T-cell (primary cell): ENCODE results near the gene ADGRG1. TPM values are rescaled to one million over a fixed set of nuclear protein-coding genes. Genes with fewer than 3 reads are reported as not detected.

ENCODE experiments used
- ATAC-seq, 4 experiments: fragments of 200-7000 bp in 3 of 4; fragments of 150-1000 bp in 1 of 4; cut with Tn5 transposase; replicated peaks in 1 of 4; 1 replicate in 3 of 4; 2 replicates in 1 of 4; pipeline ENCODE4 v1.10.0; 2021; ENCODE audit warnings: moderate library complexity in 3 of 4, mild to moderate bottlenecking in 2 of 4, moderate number of reproducible peaks in 1 of 4
- CTCF ChIA-PET, 2 donors: fragments of 300-600 bp; sonication (Branson Sonifier 250); formaldehyde crosslinking; loops; one replicate each; lab custom pipeline; 2022; ENCODE audit warnings: antibody characterized with exemption in 2 of 2; lab: Charles Lee
- POLR2A ChIA-PET, 2 donors: fragments of 300-600 bp; sonication (Branson Sonifier 250); formaldehyde crosslinking; loops; one replicate each; lab custom pipeline; 2022; ENCODE audit warnings: antibody characterized with exemption in 2 of 2; lab: Charles Lee
- DNase-seq, 35 experiments: peaks; one replicate each; pipeline versions ENCODE4 v3.0.0 to v3.0.0-alpha.2; 2013 to 2023
- H3K27ac ChIP-seq: one replicate; pipeline ENCODE4 v1.5.1; 2013; ENCODE audit warnings: low read length
- H3K27me3 ChIP-seq, 2 experiments: replicated peaks in 1 of 2; 1 replicate in 1 of 2; 2 replicates in 1 of 2; pipeline versions ENCODE4 v1.6.1 to v1.7.0; 2013; ENCODE audit warnings: low read length in 1 of 2, mixed read lengths in 1 of 2; ENCODE audit not compliant: control insufficient read depth in 2 of 2, insufficient read depth in 2 of 2; ENCODE audit errors: extremely low read depth in 1 of 2
- H3K36me3 ChIP-seq, 2 donors: 1 replicate in 1 of 2; 2 replicates in 1 of 2; pipeline versions ENCODE4 v1.6.1 to v1.7.0; 2013; ENCODE audit warnings: low read length in 1 of 2; ENCODE audit not compliant: control insufficient read depth in 2 of 2, insufficient read depth in 1 of 2; ENCODE audit errors: extremely low read depth in 1 of 2
- H3K4me1 ChIP-seq, 2 experiments: 1 replicate in 1 of 2; 2 replicates in 1 of 2; pipeline versions ENCODE4 v1.6.1 to v1.7.0; 2013; ENCODE audit warnings: low read length in 2 of 2, mixed read lengths in 1 of 2; ENCODE audit not compliant: insufficient read depth in 2 of 2, control insufficient read depth in 1 of 2; ENCODE audit errors: extremely low read depth in 1 of 2
- H3K4me3 ChIP-seq, 2 donors: 1 replicate in 1 of 2; 2 replicates in 1 of 2; pipeline versions ENCODE4 v1.5.1 to v1.7.0; 2013; ENCODE audit warnings: mild to moderate bottlenecking in 2 of 2, low read length in 1 of 2, moderate library complexity in 1 of 2; ENCODE audit not compliant: control insufficient read depth in 1 of 2; ENCODE audit errors: extremely low read depth in 1 of 2
- H3K9me3 ChIP-seq: 2 replicates; pipeline ENCODE4 v1.7.0; 2013
- H3K27ac Mint-ChIP-seq, 2 donors: one replicate each; pipeline ENCODE4 v1.8.0; 2020 to 2021; ENCODE audit warnings: mild to moderate bottlenecking in 2 of 2, mixed read lengths in 2 of 2
- H3K27me3 Mint-ChIP-seq, 2 donors: one replicate each; pipeline ENCODE4 v1.8.0; 2021 to 2022; ENCODE audit warnings: mixed read lengths in 2 of 2
- H3K36me3 Mint-ChIP-seq: one replicate; pipeline ENCODE4 v1.8.0; 2021; ENCODE audit warnings: mixed read lengths
- H3K4me1 Mint-ChIP-seq, 3 donors: one replicate each; pipeline ENCODE4 v1.8.0; 2020 to 2022; ENCODE audit warnings: mixed read lengths in 3 of 3, mild to moderate bottlenecking in 1 of 3
- H3K4me3 Mint-ChIP-seq, 3 donors: one replicate each; pipeline ENCODE4 v1.8.0; 2020 to 2022; ENCODE audit warnings: mild to moderate bottlenecking in 3 of 3, mixed read lengths in 3 of 3, moderate library complexity in 3 of 3
- H3K9me3 Mint-ChIP-seq, 3 donors: one replicate each; pipeline ENCODE4 v1.8.0; 2020 to 2022; ENCODE audit warnings: mixed read lengths in 3 of 3
- WGBS: methylation state at CpG from one replicate; pipeline ENCODE4 v1.1.5; 2013; ENCODE audit warnings: missing lambda C conversion rate; ENCODE audit not compliant: insufficient coverage; 5-methylcytosine and 5-hydroxymethylcytosine counted together
- total RNA-seq, 35 experiments: library from RNA in 6 of 35; stranded (reverse) in 6 of 35; fragments of 120-200 nt in 1 of 35; gene quantifications; one replicate each; pipeline versions ENCODE4 v1.2.1 to v1.2.4 and lab custom pipeline; 2013 to 2026

ADGRG1 gene
- total RNA-seq, 5 donors from 2014 or later (not counting 1 experiment from before 2014, with no cell fraction given), result 7.8 to 91.7 (median 11.7) TPM

DNA sequence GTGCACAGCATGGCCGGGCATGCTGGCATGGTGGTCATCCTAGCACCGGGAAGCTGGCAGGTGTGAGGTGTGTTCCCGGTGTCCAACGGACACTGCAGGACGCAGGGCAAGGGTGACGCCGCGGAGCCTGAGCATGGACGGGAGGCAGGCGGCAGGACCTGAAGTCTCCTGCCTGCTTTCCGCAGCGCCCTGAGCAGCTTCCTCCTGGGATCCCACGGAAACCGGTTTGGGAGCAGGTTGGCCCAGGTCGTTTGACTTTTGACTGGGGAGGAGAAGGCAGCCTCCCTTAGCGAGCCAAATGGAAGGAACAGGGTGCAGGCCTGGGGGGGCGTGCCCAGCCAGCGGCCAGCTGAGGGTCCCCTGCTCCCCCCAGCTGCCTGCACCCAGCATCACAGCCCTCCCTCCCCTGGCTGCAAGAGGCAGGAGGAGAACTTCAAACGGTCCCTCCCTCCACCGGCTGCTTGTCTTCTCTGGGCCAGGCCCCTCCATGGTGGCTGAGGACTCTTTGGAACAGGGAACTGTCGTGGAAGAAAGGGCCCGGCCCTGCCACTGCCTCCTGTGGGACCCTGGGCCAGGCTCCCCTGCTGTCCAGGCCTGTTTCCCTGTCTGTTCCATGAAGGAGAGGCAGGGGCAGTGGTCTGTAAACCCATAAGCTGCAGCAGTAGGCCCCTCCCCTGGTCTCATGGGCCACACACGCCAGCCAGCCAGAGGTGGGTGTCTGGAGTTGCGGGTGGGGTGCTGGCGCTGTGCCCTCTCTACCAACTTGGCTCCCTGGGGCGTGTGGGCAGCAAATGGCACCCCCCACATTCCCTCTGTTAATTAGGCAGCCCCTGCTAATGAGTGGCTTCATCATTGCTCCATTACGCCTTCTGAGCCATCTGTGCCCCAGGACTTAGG is 7.8 kb upstream of the ADGRG1 start:
- H3K36me3 ChIP-seq, result no peaks in the 10 kb centered on the region
- POLR2A ChIA-PET, result no interaction called here

DNA sequence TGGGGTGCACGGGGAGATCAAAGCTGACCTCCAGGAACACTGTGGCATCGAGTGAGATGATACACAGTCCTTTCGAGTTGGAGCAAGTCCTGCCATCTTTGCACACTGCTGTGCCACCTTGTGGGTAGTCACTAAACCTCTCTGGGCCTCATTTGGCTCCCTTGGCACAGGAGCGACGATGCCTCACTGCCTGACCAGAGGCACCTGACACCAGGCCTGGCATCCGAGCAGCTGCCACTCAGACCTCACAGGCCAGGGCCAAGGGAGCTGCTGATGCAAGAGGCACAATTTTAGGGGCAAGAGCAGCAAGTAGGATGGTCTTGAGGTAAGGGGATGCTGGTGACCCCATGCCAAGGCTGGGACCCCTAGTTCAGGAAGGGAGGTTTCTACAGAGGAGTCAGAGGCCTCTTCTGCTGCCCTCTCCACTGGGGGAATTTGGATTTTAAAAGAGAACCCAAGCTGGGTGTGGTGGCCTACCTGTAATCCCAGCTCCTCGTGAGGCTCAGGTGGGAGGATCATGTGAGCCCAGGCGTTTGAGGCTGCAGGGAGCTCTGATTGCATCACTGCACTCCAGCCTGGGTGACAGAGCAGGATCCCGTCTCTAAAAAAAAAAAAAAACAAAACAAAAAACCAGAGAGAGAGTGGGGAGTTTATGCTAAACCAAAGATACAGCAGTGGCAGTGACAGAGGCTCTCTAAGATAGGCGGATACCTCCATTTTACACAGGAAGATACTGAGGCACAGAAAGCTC is 6.7 kb upstream of the ADGRG1 start:
- H3K27me3 ChIP-seq, result peaks cover 0 to under 1% of the 10 kb centered on the region in 2 experiments
- no peak overlapping the region for H3K4me3 Mint-ChIP-seq
- POLR2A ChIA-PET, result interaction anchor here in 1 of 2 donors (0.5 kb wide), 1 partner anchor 12 kb away, joined by 5 read pairs; no protein-coding TSS in a partner anchor
- DNase-seq (no peak), ATAC-seq (no peak)
- CTCF ChIA-PET, result interaction anchor here (0.6 to 0.9 kb wide), 4 partner anchors 24 to 115 kb away, joined by 3 read pairs; no protein-coding TSS in a partner anchor
- H3K36me3 ChIP-seq, result no peaks in the 10 kb centered on the region
- 71% methylated on average over 7 of the region's 10 CpGs for WGBS
- peaks cover 0 to 9% (median 3%) of the 10 kb centered on the region in 3 donors for H3K4me1 Mint-ChIP-seq
- H3K4me3 ChIP-seq, result no peak overlapping the region
- H3K27ac Mint-ChIP-seq, result no peak overlapping the region
- H3K4me1 ChIP-seq, result peaks cover 0 to 18% of the 10 kb centered on the region in 2 experiments
- no peaks in the 10 kb centered on the region for H3K36me3 Mint-ChIP-seq
- H3K27ac ChIP-seq, result no peak overlapping the region
- H3K27me3 Mint-ChIP-seq, result no peaks in the 10 kb centered on the region
- H3K9me3 Mint-ChIP-seq, result no peaks in the 10 kb centered on the region
- H3K9me3 ChIP-seq, result no peaks in the 10 kb centered on the region

More for the DNA sequence above, 7.8 kb upstream of the ADGRG1 start:
- H3K27me3 Mint-ChIP-seq, result no peaks in the 10 kb centered on the region
- H3K4me1 Mint-ChIP-seq, result peaks cover 0 to 8% (median 3%) of the 10 kb centered on the region in 3 donors
- 90% methylated on average over 21 of the region's 27 CpGs for WGBS
- ATAC-seq (no peak), DNase-seq (no peak)
- Histone ChIP-seq H3K4me1 (peaks cover 0 to 18% of the 10 kb centered on the region in 2 experiments), H3K27me3 (no peaks in the 10 kb centered on the region), H3K27ac (no peak overlapping the region), H3K4me3 (no peak overlapping the region), H3K9me3 (no peaks in the 10 kb centered on the region)
- CTCF ChIA-PET, result no interaction called here
- no peaks in the 10 kb centered on the region for H3K36me3 Mint-ChIP-seq
- H3K4me3 Mint-ChIP-seq, result no peak overlapping the region
- no peak overlapping the region for H3K27ac Mint-ChIP-seq
- H3K9me3 Mint-ChIP-seq, result no peaks in the 10 kb centered on the region

DNA sequence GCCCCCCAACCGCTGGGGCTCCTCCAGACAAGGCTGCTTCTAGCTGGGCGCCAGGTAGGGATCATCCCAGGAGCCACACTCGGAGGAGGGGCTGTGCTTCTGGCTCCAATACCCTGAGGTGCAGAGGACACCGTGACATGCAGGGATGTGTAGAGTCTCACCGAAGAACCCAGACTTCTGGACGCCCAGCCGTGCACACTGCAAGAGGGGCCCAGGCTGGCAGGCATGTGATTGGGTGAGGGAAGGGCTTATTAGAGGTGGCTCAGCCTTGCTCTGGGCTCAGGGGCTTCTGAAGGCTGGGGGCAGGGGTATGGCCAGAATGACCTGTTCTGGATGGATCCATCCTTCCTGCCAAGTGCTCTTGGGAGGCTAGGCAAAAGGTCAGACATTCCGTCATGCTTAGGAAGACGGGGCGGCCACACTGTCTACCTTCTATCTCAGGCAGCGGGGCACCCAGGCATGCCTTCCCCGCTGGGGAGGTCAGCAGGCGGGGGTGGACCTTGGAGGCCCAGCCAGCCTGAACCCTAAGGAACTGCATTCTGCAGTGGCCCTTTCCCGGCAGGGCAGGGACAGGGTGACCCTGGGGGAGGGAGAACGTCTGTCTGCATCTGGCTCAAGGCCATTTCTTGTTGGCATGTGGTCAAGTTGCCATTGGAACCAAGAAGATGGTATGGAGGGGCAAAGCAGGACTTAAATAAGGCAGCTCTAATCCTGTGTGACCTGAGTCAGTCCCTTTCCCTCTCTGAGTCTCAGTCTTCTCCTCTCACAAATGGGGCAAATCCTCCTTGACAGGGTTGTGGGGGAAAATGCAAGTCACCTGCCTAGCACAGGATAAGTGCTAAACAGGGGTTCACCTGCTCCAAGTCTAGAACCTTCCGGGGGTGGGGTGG is 5.8 kb upstream of the ADGRG1 start:
- ChIA-PET POLR2A (no interaction called here), CTCF (interaction anchor here (0.6 to 0.9 kb wide), 3 partner anchors 25 to 221 kb away, joined by 3 read pairs; no protein-coding TSS in a partner anchor)
- Mint-ChIP-seq H3K4me1 (peaks cover 0 to 9% (median 2%) of the 10 kb centered on the region in 3 donors), H3K9me3 (no peaks in the 10 kb centered on the region), H3K36me3 (no peaks in the 10 kb centered on the region), H3K27ac (no peak overlapping the region), H3K27me3 (peaks cover 0 to 2% of the 10 kb centered on the region in 2 donors), H3K4me3 (no peak overlapping the region)
- Histone ChIP-seq H3K9me3 (no peaks in the 10 kb centered on the region), H3K4me3 (no peak overlapping the region), H3K27me3 (peaks cover 0 to 9% of the 10 kb centered on the region in 2 experiments), H3K36me3 (no peaks in the 10 kb centered on the region), H3K4me1 (peaks cover 0 to 11% of the 10 kb centered on the region in 2 experiments), H3K27ac (no peak overlapping the region)
- ATAC-seq (no peak), DNase-seq (no peak)
- WGBS, result 94% methylated on average over 14 of the region's 16 CpGs

GRCh38 chr16:57623251-57624043 is 5.0 kb upstream of the ADGRG1 start:
- H3K36me3 ChIP-seq, result no peaks in the 10 kb centered on the region
- Mint-ChIP-seq H3K27ac (no peak overlapping the region), H3K4me1 (peaks cover 1 to 11% (median 3%) of the 10 kb centered on the region in 3 donors), H3K9me3 (no peaks in the 10 kb centered on the region), H3K27me3 (peaks cover under 1 to 5% of the 10 kb centered on the region in 2 donors), H3K36me3 (no peaks in the 10 kb centered on the region), H3K4me3 (no peak overlapping the region)
- 96% methylated on average over 11 of the region's 17 CpGs for WGBS
- peaks cover 0 to 16% of the 10 kb centered on the region in 2 experiments for H3K27me3 ChIP-seq
- no peak overlapping the region for H3K4me3 ChIP-seq
- H3K27ac ChIP-seq, result no peak overlapping the region
- no peaks in the 10 kb centered on the region for H3K9me3 ChIP-seq
- POLR2A ChIA-PET, result no interaction called here
- H3K4me1 ChIP-seq, result peaks cover 0 to 14% of the 10 kb centered on the region in 2 experiments
- no peak for ATAC-seq
- DNase-seq, result no peak
- CTCF ChIA-PET, result interaction anchor here in 1 of 2 donors (0.6 kb wide), 1 partner anchor 221 kb away, joined by 3 read pairs; no protein-coding TSS in a partner anchor

- Mint-ChIP-seq H3K4me3 (no peak overlapping the region), H3K27ac (no peak overlapping the region), H3K4me1 (peaks cover 8 to 19% (median 10%) of the 10 kb centered on the region in 3 donors), H3K36me3 (no peaks in the 10 kb centered on the region), H3K27me3 (peaks cover 8 to 12% of the 10 kb centered on the region in 2 donors), H3K9me3 (no peaks in the 10 kb centered on the region)
- DNase-seq (no peak), ATAC-seq (no peak)
- Histone ChIP-seq H3K36me3 (no peaks in the 10 kb centered on the region), H3K9me3 (no peaks in the 10 kb centered on the region), H3K27ac (no peak overlapping the region), H3K27me3 (peaks cover 0 to 24% of the 10 kb centered on the region in 2 experiments), H3K4me1 (peaks cover 0 to 19% of the 10 kb centered on the region in 2 experiments), H3K4me3 (no peak overlapping the region)
- WGBS, result 100% methylated on average over 2 of the region's 8 CpGs
- CTCF ChIA-PET, result no interaction called here
- POLR2A ChIA-PET, result no interaction called here
These were observed 4.3 kb upstream of the ADGRG1 start for GRCh38 chr16:57624044-57624688.
